GM21360 (cell line): ENCODE results near the gene TMEM208.

Experiments used
- ATAC-seq: cut with Tn5 transposase; IDR thresholded peaks from one replicate; pipeline ENCODE4 v1.9.1; 2021; ENCODE audit warnings: mild to moderate bottlenecking, moderate library complexity; ENCODE audit not compliant: unreplicated experiment

TMEM208 gene

GRCh38 chr16:67207249-67208091, 19.5 kb upstream of the TMEM208 start:
- no peak for ATAC-seq

- ATAC-seq, result no peak
These were observed 18.6 kb upstream of the TMEM208 start for GRCh38 chr16:67208154-67208896.

GRCh38 chr16:67209565-67209964, 17.4 kb upstream of the TMEM208 start:
- no peak for ATAC-seq

- ATAC-seq, result no peak
These were observed 16.6 kb upstream of the TMEM208 start for GRCh38 chr16:67210069-67210937.

GRCh38 chr16:67211674-67212073, 15.3 kb upstream of the TMEM208 start:
- ATAC-seq, result no peak

- ATAC-seq, result no peak
These were observed 14.2 kb upstream of the TMEM208 start for GRCh38 chr16:67212766-67213165.

GRCh38 chr16:67213197-67214019, 13.5 kb upstream of the TMEM208 start:
- no peak for ATAC-seq

- ATAC-seq, result no peak
These were observed 11.2 kb upstream of the TMEM208 start for GRCh38 chr16:67215706-67216105.

GRCh38 chr16:67216612-67217490, 10.1 kb upstream of the TMEM208 start:
- no peak for ATAC-seq

GRCh38 chr16:67223992-67224391, 2.9 kb upstream of the TMEM208 start:
- no peak for ATAC-seq

GRCh38 chr16:67226295-67226803, 581 bp upstream of the TMEM208 start:
- ATAC-seq, result no peak

GRCh38 chr16:67227567-67227921, 614 bp downstream of the TMEM208 start:
- ATAC-seq, result no peak

GRCh38 chr16:67228034-67228785, 1.3 kb downstream of the TMEM208 start:
- no peak for ATAC-seq

- no peak for ATAC-seq
These were observed 2.0 kb downstream of the TMEM208 start for GRCh38 chr16:67228905-67229304.

- no peak for ATAC-seq
These were observed 3.2 kb downstream of the TMEM208 start for GRCh38 chr16:67229906-67230808.

GRCh38 chr16:67230809-67231660, 4.1 kb downstream of the TMEM208 start:
- ATAC-seq, result no peak

GRCh38 chr16:67233596-67233995, 6.7 kb downstream of the TMEM208 start:
- no peak for ATAC-seq
